HG03457 (cell line): ENCODE data around the gene ITGA3.
A peak's percentile ranks its signal among the peaks of the same experiment; 100 is the strongest.

Experiments
- ATAC-seq: cut with Tn5 transposase; IDR thresholded peaks from one replicate; pipeline ENCODE4 v1.9.1; 2021; ENCODE audit warnings: moderate number of reproducible peaks; ENCODE audit not compliant: unreplicated experiment

The ITGA3 gene

DNA sequence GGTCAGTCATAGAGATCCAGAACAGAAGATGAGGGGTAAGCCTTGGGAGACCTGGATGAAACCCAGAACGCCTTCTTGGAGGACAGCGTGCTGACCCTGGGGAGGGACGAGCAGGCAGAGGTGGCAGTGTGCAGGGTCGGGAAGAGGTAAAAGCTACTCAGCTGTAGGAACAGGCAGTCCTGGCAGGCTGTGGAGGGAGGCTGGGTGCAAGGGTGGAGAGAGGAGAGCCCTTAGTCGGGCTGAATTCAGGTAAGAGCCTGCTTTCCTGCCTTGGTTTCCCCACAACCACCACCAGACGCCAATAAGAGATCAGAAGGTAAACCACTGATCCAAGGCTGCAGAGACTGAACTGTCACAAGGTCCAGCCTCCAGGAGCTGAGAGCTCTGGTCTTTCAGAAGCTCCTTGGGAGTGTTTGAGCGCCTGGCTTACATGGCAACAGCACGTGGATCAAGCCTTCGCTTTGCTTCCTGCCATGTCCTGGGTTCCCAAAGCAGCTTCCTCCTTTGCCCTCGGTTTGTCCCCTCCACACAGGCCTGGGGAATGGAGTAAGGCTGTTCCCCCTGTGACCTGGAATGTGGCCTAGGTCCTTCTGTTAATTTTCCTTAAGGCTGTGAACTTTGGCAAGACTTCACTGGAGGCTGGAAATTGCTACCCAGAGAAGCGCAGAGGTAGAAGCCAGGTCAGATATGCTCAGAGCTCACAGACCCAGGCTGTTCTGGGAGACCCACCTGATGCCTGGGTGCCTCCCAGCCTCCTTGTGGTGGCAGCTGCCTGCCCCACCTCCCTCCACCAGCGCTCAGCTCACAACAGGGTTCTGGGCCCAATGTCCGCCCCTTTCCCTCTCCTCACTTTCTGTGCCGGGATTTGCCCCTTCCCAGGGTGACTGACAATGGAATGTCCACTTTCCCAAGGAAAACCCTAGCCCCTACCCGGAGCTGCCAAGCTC lies 35.3 kb downstream of the ITGA3 start:
- no peak for ATAC-seq

- no peak for ATAC-seq
Observed at GRCh38 chr17:50091918-50092285, 36.0 kb downstream of the ITGA3 start.

GRCh38 chr17:50093246-50093645 lies 37.3 kb downstream of the ITGA3 start:
- ATAC-seq: no peak

GRCh38 chr17:50093807-50094206 lies 37.9 kb downstream of the ITGA3 start:
- no peak for ATAC-seq

DNA sequence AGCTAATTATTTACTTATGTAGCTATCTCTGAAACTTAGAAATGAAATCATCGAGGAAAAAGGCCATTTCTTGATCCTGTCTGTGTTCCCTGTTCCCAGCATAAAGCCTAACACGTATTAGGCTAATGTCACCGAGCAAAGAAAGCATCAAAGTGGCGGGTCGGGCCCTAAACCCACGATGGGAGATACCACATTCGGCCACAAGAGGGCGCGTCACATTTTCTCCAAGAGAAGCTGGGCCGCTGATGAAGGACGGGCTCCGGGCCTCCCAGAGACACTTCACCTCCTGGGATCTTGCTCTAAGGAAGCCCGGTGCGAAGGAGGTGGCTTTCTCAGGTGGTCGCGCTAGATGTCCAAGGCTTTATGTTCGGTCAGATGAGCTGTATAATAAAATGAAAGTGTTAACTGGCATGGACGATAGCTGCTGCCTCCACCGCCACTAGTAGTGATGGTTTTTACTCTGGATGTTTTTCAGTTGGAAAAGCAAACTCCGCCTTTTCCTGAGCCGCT lies 38.4 kb downstream of the ITGA3 start:
- ATAC-seq: peak; percentile 36

GRCh38 chr17:50094753-50095619 lies 39.1 kb downstream of the ITGA3 start, which contains the start of gene PDK2:
PDK2 (plus strand) TSS chr17:50095351; CDS start chr17:50095436, 85 bp downstream.
- ATAC-seq: peak; percentile 83

GRCh38 chr17:50095626-50096037 lies 39.7 kb downstream of the ITGA3 start:
- no peak for ATAC-seq

GRCh38 chr17:50096092-50096491 lies 40.2 kb downstream of the ITGA3 start:
- no peak for ATAC-seq

- ATAC-seq: no peak
Observed at GRCh38 chr17:50096758-50097157, 40.8 kb downstream of the ITGA3 start.

DNA sequence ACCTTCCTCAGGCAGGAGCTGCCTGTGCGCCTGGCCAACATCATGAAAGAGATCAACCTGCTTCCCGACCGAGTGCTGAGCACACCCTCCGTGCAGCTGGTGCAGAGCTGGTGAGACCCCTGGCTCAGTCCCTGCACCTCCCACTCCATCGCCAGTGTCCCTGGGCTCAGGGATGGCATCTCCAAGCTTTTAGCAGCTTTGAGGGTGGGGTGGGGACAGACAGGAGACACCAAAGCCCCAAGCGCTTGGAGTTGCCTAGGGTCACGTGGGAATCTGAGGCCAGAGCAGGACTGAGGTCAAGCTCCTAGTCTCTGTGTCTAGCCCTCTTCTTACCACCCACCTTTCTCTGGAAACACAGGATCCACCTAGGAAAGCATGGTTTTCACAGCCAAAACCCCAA lies 41.5 kb downstream of the ITGA3 start:
- ATAC-seq: no peak

DNA sequence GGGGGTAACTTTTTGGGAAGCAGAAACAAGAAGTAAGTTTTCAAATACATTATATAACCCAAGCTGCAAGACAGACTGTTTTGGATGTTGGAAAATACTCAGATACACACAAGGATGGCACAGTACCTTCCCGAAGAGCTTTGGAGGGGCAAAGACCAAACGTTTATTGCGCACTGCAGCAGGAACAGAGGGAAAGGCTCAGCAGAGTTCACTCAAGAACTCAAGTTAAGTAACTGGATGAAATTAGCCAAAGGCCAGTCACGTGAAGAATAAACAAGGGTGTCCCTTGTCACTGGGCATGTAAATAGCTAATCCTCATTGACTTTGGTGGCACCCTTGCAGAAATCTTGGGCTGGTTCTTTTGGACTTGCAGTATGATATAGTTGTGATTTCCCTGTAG lies 42.0 kb downstream of the ITGA3 start:
- no peak for ATAC-seq

GRCh38 chr17:50098583-50098982 lies 42.7 kb downstream of the ITGA3 start:
- ATAC-seq: no peak

DNA sequence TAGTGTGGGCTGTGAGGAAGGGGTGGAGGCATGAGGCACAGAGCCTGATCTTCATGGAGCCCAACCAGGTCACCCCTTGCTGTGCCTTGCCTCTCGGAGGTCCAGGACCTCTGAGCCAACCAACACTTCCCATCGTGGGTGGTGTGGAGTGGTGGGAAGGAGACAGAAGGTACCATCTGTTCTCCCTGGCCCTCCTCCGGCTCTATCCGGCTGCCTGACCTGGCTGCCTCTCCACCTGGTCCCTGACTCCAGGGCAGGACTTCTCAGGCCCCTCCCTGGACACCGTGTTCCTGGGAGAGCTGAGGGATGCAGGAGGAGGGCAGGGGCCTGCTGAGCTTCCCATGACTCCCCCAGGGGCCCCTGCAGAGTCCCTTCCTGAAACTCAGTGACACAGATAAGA lies 43.1 kb downstream of the ITGA3 start:
- ATAC-seq: no peak

DNA sequence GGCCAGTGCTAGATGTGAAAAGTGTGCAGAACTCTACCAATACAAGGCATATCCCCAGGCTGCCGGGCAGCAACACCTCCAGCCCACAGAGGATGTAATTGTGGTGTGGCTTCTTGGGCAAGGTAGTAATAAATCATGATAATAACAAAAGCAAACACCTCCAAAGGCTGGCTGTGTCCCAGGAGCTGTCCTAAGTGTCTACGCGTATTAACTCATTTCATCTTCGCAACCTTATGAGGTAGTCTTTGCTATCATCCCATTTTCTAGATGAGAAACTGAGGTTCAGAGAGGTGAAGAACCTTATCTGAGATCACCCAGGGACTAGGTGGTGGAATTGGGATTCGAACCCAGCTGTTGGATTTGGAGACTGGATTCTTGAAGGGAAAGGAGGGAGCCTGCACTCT lies 44.6 kb downstream of the ITGA3 start:
- ATAC-seq: no peak

GRCh38 chr17:50100921-50101345 lies 45.0 kb downstream of the ITGA3 start:
- no peak for ATAC-seq

DNA sequence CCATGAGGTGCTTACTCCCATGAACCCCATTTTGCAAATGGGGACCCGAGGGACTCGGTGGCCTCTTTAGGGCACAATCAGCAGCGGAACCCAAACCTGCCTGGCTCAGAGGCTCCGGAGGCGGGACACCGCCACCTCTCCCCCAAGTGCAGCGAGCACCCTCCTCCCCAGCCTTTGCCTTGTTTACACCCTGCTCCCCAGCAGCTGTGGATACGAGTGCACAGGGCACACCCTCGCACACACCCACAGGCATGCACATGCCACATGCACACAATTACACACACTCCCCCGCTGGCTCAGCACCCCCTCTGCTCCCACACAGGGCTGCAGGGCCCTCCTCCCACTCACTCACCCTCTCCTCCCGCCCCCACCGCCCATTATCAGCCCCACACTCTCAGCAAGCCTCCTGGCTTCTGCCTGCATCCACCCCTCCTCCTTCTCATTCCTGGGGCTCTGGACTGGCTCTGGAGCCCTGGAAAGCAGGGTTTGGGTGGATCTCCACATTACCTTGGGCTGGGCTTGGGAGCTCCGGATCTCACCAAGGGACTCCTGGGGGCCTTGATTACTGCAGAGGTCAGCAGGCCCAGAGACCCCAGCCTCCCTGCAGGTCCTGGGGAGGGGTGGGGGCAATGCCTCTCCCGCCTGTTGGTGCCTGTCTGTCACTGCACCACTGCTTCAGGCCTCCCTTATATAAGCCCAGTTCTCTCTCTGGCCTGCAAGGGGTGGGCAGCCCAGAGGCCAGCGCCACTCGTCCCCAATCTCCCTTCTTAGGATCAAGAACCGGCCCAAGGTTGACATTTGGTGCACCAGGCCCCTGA lies 45.6 kb downstream of the ITGA3 start:
- no peak for ATAC-seq

DNA sequence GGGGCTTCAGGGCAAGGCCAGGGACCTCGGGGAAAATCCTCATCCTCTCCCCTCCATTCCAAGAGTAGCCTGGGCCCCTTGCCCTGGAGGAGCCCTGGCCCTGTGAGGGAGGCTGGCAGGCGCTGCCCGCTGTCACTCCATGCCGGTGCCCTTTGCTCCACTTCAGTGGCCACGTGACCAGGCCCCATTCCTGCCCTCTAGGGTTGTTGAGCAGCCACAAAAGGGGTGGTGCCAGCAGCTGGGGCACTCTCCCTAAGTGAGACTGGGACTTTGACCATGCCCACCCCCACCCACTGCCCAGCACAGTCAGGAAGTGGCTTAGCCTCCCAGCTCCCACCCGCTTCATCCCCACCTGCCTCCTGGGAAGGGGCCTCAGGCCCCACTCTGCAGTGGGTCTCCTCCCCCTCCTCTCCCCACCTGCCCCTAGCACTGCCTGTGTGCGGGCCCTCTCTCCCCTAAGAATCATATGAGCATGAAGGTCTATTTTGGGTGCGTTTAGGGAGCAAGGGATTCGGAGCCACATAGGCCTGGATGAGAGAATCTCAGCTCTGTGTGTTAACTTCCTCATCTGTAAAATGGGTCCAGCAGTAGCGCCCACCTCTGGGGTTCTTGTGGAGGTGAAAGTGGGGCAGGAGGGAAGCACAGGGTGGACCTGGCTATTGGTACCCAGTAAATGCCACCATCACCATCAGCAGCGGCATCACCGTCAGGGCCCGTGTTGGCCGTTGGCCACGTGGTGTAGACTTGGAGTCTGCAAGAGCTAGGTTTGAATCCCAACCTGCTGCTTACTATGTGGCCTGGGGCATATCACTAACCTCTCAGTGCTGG lies 46.5 kb downstream of the ITGA3 start:
- no peak for ATAC-seq

GRCh38 chr17:50103252-50103651 lies 47.3 kb downstream of the ITGA3 start:
- ATAC-seq: no peak

GRCh38 chr17:50103941-50104340 lies 48.0 kb downstream of the ITGA3 start:
- no peak for ATAC-seq

GRCh38 chr17:50105811-50106210 lies 49.9 kb downstream of the ITGA3 start:
- no peak for ATAC-seq
